Activated CD8-positive, alpha-beta T cell treated with anti-CD3 and anti-CD28 coated beads for 36 hours (primary cell): ENCODE data around the gene BRSK2. TPM values are rescaled to one million over a fixed set of nuclear protein-coding genes. Genes with fewer than 3 reads are reported as not detected.

Source experiments
- ATAC-seq: fragments of 200-7000 bp; cut with Tn5 transposase; one replicate; pipeline ENCODE4 v1.10.0; 2021; ENCODE audit warnings: mild to moderate bottlenecking, moderate library complexity
- CTCF ChIA-PET: fragments of 350-600 bp; sonication (Branson Sonifier 250); formaldehyde crosslinking; loops from one replicate; lab custom pipeline; 2021; ENCODE audit warnings: antibody characterized with exemption; lab: Charles Lee
- POLR2A ChIA-PET: fragments of 350-600 bp; sonication (Branson Sonifier 250); formaldehyde crosslinking; loops from one replicate; lab custom pipeline; 2021; ENCODE audit warnings: antibody characterized with exemption; lab: Charles Lee
- DNase-seq: peaks from one replicate; pipeline ENCODE4 v3.0.0-alpha.2; 2020
- H3K27ac Mint-ChIP-seq: one replicate; pipeline ENCODE4 v1.8.0; 2021; ENCODE audit warnings: mild to moderate bottlenecking, mixed read lengths
- H3K27me3 Mint-ChIP-seq: one replicate; pipeline ENCODE4 v1.8.0; 2021; ENCODE audit warnings: mixed read lengths
- H3K36me3 Mint-ChIP-seq: one replicate; pipeline ENCODE4 v1.8.0; 2021; ENCODE audit warnings: low read depth, mixed read lengths
- H3K4me1 Mint-ChIP-seq: one replicate; pipeline ENCODE4 v1.8.0; 2021; ENCODE audit warnings: low read depth, mixed read lengths
- H3K4me3 Mint-ChIP-seq: one replicate; pipeline ENCODE4 v1.8.0; 2021; ENCODE audit warnings: mild to moderate bottlenecking, moderate library complexity, mixed read lengths
- H3K9me3 Mint-ChIP-seq: one replicate; pipeline ENCODE4 v1.8.0; 2021; ENCODE audit warnings: mixed read lengths
- CTCF ChIP-seq: fragments of 200-600 bp; IDR thresholded peaks from one replicate; pipeline ENCODE4 v1.8.0; 2022; ENCODE audit warnings: antibody characterized with exemption, mild to moderate bottlenecking
- intact Hi-C: fragments of 100-400 bp; cut with micrococcal nuclease; formaldehyde crosslinking; loops from one replicate; pipeline ENCODE4 v1.10.0; 2022
- total RNA-seq, 2 experiments: library from RNA; stranded (reverse); gene quantifications; one replicate each; pipeline ENCODE4 v1.2.3, GENCODE V29; 2021

Gene BRSK2
- total RNA-seq, 2 experiments from 2014 or later: 1.1 to 2.0 TPM

GRCh38 chr11:1360181-1360834 is 29.4 kb upstream of the BRSK2 start:
- H3K27me3 Mint-ChIP-seq: peaks cover 14% of the 10 kb centered on the region
- ATAC-seq (no peak), DNase-seq (no peak)
- intact Hi-C loops: no loop called here
- ChIA-PET POLR2A (no interaction called here), CTCF (no interaction called here)
- peaks cover 3% of the 10 kb centered on the region for H3K9me3 Mint-ChIP-seq
- TF ChIP-seq CTCF: no peak
- H3K27ac Mint-ChIP-seq: no peak overlapping the region
- no peaks in the 10 kb centered on the region for H3K36me3 Mint-ChIP-seq
- no peaks in the 10 kb centered on the region for H3K4me1 Mint-ChIP-seq
- no peak overlapping the region for H3K4me3 Mint-ChIP-seq

- peaks cover 2% of the 10 kb centered on the region for H3K36me3 Mint-ChIP-seq
- ChIA-PET CTCF (no interaction called here), POLR2A (no interaction called here)
- H3K27me3 Mint-ChIP-seq: peaks cover 14% of the 10 kb centered on the region
- H3K27ac Mint-ChIP-seq: no peak overlapping the region
- no peaks in the 10 kb centered on the region for H3K4me1 Mint-ChIP-seq
- DNase-seq: no peak
- ATAC-seq: no peak
- no peak overlapping the region for H3K4me3 Mint-ChIP-seq
- intact Hi-C loops: no loop called here
- peaks cover 6% of the 10 kb centered on the region for H3K9me3 Mint-ChIP-seq
- no peak for TF ChIP-seq CTCF
Measured at GRCh38 chr11:1360835-1361357, 28.8 kb upstream of the BRSK2 start.

DNA sequence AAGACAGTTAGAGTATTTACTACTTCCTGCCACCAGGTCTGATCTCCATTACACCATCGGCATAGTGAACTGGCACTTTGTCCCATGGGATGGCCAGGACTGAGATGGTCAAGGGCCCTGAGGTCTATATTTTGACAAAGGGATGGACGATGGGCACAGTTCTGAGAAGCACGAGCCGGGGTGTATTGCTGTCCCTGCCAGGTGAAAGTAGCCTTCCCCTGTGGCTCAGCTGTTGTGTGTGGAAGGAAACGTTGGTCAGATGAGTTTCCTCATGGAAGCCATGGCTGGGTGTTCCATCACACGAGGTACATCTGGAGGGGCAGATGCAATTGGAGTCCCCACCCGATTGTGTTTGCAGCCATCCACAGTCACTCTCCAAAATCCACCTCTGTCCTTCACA is 27.9 kb upstream of the BRSK2 start:
- ChIA-PET POLR2A (no interaction called here), CTCF (no interaction called here)
- H3K4me1 Mint-ChIP-seq: no peaks in the 10 kb centered on the region
- peaks cover 14% of the 10 kb centered on the region for H3K9me3 Mint-ChIP-seq
- DNase-seq (no peak), ATAC-seq (no peak)
- H3K27ac Mint-ChIP-seq: no peak overlapping the region
- H3K4me3 Mint-ChIP-seq: no peak overlapping the region
- H3K27me3 Mint-ChIP-seq: peaks cover 4% of the 10 kb centered on the region
- H3K36me3 Mint-ChIP-seq: peaks cover 2% of the 10 kb centered on the region
- intact Hi-C loops: no loop called here
- no peak for TF ChIP-seq CTCF

DNA sequence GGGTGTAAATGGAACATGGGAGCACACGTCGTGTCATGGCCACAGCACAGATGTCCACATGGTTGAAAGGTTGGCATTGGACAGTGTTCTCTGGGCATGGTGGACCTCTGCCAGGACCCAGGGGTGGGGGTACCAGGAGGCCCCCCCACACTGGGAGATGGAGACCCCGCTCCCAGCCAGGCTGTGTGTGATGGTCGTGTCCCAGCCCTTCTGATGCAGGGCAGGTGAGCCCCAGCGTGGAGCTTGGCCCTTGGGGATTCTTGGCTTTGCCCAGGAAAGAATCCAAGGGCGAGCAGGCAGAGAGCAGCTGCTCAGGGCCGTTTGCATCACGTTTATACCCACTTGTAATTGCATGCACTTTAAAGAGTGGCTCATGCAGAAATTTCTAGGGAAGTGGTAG is 22.0 kb upstream of the BRSK2 start:
- Mint-ChIP-seq H3K9me3 (peaks cover 16% of the 10 kb centered on the region), H3K4me3 (no peak overlapping the region), H3K36me3 (peaks cover 2% of the 10 kb centered on the region), H3K27me3 (peaks cover 3% of the 10 kb centered on the region), H3K27ac (no peak overlapping the region), H3K4me1 (no peaks in the 10 kb centered on the region)
- DNase-seq: no peak
- CTCF ChIA-PET: no interaction called here
- ATAC-seq: no peak
- POLR2A ChIA-PET: no interaction called here
- intact Hi-C loops: no loop called here
- no peak for TF ChIP-seq CTCF

DNA sequence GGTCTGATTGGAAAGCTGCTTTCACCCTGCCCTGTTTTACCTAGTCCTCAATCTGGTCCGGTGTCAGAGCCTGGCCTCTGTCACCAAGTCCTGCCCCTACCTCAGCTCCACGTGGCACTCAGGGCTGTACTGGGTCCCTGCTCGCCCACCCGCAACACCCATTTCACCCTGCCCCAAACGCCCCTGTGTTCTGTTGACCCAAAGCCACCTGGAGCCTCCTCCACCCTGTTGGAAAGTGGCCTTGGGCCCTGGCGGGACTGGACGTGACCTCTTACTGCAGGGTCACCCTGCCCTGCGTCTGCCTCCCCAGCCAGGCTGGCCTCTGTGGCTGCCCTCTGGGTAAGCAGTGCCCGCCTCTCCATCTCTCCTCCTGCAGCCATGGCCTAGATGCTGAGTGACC is 21.5 kb upstream of the BRSK2 start:
- Mint-ChIP-seq H3K9me3 (peaks cover 16% of the 10 kb centered on the region), H3K36me3 (peaks cover 2% of the 10 kb centered on the region)

More for the DNA sequence above, 21.5 kb upstream of the BRSK2 start:
- Mint-ChIP-seq H3K27me3 (peaks cover 3% of the 10 kb centered on the region), H3K27ac (no peak overlapping the region), H3K4me3 (no peak overlapping the region), H3K4me1 (no peaks in the 10 kb centered on the region)
- TF ChIP-seq CTCF: no peak
- ATAC-seq (no peak), DNase-seq (no peak)
- POLR2A ChIA-PET: no interaction called here
- CTCF ChIA-PET: no interaction called here
- intact Hi-C loops: no loop called here
